ENCODE measurements around the gene CREB5. TPM values are rescaled to one million over a fixed set of nuclear protein-coding genes. Genes with fewer than 3 reads are reported as not detected.

The CREB5 gene
- total RNA-seq, 1 experiment from 2014 or later: 0.49 TPM

DNA sequence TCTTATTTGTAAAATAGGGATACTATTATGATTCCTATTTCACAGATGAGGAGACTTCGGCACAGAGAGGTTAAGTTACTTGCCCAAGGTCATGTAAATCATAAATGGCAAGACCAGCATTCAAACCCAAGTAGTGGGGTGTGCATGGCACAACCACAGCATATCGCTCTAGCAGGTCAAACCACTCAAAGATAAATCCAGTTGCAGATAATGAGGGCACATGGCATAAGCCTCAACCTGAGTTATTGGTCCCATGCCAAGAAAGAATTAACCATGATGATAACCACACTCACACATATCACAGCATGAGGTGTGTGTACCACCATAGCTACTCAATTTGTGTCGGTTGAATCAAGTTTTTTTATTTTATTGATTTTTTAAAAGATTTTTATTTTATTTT lies 180.5 kb downstream of the CREB5 start:
- H3K4me3 ChIP-seq (replicated peaks in 1 of 2; ENCODE audit: low read depth in 1 of 2, low read length in 2 of 2): no peak overlapping the region
- intact Hi-C loops (cut with micrococcal nuclease): no loop called here
- no TSS peak for BruUV-seq (replicated peaks)

DNA sequence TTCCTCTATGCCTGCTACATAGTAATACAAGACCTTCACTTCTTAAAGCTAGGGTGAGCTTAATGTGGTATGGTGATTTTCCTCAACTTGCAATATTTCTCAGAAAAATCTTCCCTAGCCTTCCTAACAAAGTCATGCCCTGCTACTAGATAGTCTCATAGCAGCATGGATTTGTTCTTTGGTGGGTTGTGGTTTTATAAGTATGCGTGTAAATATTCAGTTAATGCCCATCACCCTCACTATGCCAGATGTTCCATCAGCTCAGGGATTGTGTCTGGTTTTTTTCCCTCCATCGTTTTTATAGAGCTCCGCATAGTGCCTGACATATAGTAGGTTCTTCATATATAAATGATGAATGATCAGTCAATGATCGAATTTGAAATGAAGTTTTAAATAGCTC lies 182.8 kb downstream of the CREB5 start:
- Histone ChIP-seq H3K9ac (ENCODE audit: low read length) (no peak overlapping the region), H3K79me2 (ENCODE audit: insufficient read depth, low read length) (no peaks in the 10 kb centered on the region), H3K27ac (ENCODE audit: low read depth, low read length) (no peak overlapping the region), H3K27me3 (ENCODE audit: insufficient read depth, low read length) (peaks cover 8% of the 10 kb centered on the region), H3K9me2 (ENCODE audit: insufficient read depth) (no peaks in the 10 kb centered on the region), H4K20me1 (ENCODE audit: insufficient read depth) (no peaks in the 10 kb centered on the region), H3K4me1 (ENCODE audit: control insufficient read depth in 1 of 2, insufficient read depth in 2 of 2, low read length in 2 of 2) (no peaks in the 10 kb centered on the region), H3K4me2 (ENCODE audit: low read length) (no peak overlapping the region), H2AFZ (ENCODE audit: low read depth, low read length, poor library complexity, severe bottlenecking) (no peak overlapping the region), H3K9me3 (ENCODE audit: control insufficient read depth in 1 of 2, insufficient read depth in 1 of 2, low read depth in 1 of 2, low read length in 2 of 2) (no peaks in the 10 kb centered on the region), H3K4me3 (replicated peaks in 1 of 2; ENCODE audit: low read depth in 1 of 2, low read length in 2 of 2) (no peak overlapping the region), H3K36me3 (ENCODE audit: control insufficient read depth in 1 of 2, insufficient read depth in 2 of 2, low read length in 2 of 2) (no peaks in the 10 kb centered on the region)
- intact Hi-C loops (cut with micrococcal nuclease): no loop called here
- ChIA-PET POLR2A (no interaction called here), RAD21 (ENCODE audit: low non-redundant PET in 1 of 2, low total read pairs in 2 of 2, uncharacterized antibody in 2 of 2, unreplicated experiment in 2 of 2) (no interaction called here), CTCF (no interaction called here)
- ATAC-seq: no peak
- no TSS peak for BruUV-seq (replicated peaks)
- no peak for DNase-seq (ENCODE audit: low read depth, low spot score)
- no peak for TF ChIP-seq JUND (IDR thresholded peaks at IDR 0.05)
- TF ChIP-seq TCF7L2 (IDR thresholded peaks at IDR 0.05; ENCODE audit: borderline replicate concordance, extremely low read depth, insufficient read depth, insufficient read length): no peak
- TF ChIP-seq FOSL1 (IDR thresholded peaks at IDR 0.05; ENCODE audit: low read depth): no peak
- TF ChIP-seq ELF1 (IDR thresholded peaks at IDR 0.05; ENCODE audit: borderline replicate concordance, low read depth): no peak
- TF ChIP-seq, protein P1, sequence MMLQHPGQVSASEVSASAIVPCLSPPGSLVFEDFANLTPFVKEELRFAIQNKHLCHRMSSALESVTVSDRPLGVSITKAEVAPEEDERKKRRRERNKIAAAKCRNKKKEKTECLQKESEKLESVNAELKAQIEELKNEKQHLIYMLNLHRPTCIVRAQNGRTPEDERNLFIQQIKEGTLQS (IDR thresholded peaks at IDR 0.05): no peak
- TF ChIP-seq EZH2 (IDR thresholded peaks at IDR 0.05): no peak
- TF ChIP-seq RAD21 (IDR thresholded peaks at IDR 0.05; ENCODE audit: low read depth): no peak
- TF ChIP-seq, protein P2, sequence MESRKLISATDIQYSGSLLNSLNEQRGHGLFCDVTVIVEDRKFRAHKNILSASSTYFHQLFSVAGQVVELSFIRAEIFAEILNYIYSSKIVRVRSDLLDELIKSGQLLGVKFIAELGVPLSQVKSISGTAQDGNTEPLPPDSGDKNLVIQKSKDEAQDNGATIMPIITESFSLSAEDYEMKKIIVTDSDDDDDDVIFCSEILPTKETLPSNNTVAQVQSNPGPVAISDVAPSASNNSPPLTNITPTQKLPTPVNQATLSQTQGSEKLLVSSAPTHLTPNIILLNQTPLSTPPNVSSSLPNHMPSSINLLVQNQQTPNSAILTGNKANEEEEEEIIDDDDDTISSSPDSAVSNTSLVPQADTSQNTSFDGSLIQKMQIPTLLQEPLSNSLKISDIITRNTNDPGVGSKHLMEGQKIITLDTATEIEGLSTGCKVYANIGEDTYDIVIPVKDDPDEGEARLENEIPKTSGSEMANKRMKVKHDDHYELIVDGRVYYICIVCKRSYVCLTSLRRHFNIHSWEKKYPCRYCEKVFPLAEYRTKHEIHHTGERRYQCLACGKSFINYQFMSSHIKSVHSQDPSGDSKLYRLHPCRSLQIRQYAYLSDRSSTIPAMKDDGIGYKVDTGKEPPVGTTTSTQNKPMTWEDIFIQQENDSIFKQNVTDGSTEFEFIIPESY (IDR thresholded peaks at IDR 0.05; ENCODE audit: extremely low read depth, insufficient replicate concordance, low read length): no peak

More for the DNA sequence above, 180.5 kb downstream of the CREB5 start:
- no peaks in the 10 kb centered on the region for H3K9me2 ChIP-seq (ENCODE audit: insufficient read depth)
- H3K4me1 ChIP-seq (ENCODE audit: control insufficient read depth in 1 of 2, insufficient read depth in 2 of 2, low read length in 2 of 2): no peaks in the 10 kb centered on the region
- DNase-seq (ENCODE audit: low read depth, low spot score) (no peak), ATAC-seq (no peak)
- no peak overlapping the region for H3K9ac ChIP-seq (ENCODE audit: low read length)
- no peak overlapping the region for H3K27ac ChIP-seq (ENCODE audit: low read depth, low read length)
- no peak overlapping the region for H3K4me2 ChIP-seq (ENCODE audit: low read length)
- no peaks in the 10 kb centered on the region for H4K20me1 ChIP-seq (ENCODE audit: insufficient read depth)
- H3K27me3 ChIP-seq (ENCODE audit: insufficient read depth, low read length): peaks cover 4% of the 10 kb centered on the region; the same call in 1 of the 2 replicates
- CTCF ChIA-PET: no interaction called here
- no peaks in the 10 kb centered on the region for H3K9me3 ChIP-seq (ENCODE audit: control insufficient read depth in 1 of 2, insufficient read depth in 1 of 2, low read depth in 1 of 2, low read length in 2 of 2)
- RAD21 ChIA-PET (ENCODE audit: low non-redundant PET in 1 of 2, low total read pairs in 2 of 2, uncharacterized antibody in 2 of 2, unreplicated experiment in 2 of 2): no interaction called here
- H3K79me2 ChIP-seq (ENCODE audit: insufficient read depth, low read length): no peaks in the 10 kb centered on the region
- TF ChIP-seq JUND (IDR thresholded peaks at IDR 0.05) (no peak), EGR1 (IDR thresholded peaks at IDR 0.05; ENCODE audit: low read depth) (no peak), SRF (IDR thresholded peaks at IDR 0.05; ENCODE audit: low read depth) (no peak), EZH2phosphoT487 (IDR thresholded peaks at IDR 0.05; ENCODE audit: borderline replicate concordance) (no peak), TCF7L2 (IDR thresholded peaks at IDR 0.05; ENCODE audit: borderline replicate concordance, extremely low read depth, insufficient read depth, insufficient read length) (no peak), POLR2A (IDR thresholded peaks at IDR 0.05; ENCODE audit: borderline replicate concordance, extremely low read depth, insufficient read depth, insufficient read length) (no peak)
- TF ChIP-seq, protein P2 (IDR thresholded peaks at IDR 0.05; ENCODE audit: extremely low read depth, insufficient replicate concordance, low read length): no peak
- TF ChIP-seq, protein P1 (IDR thresholded peaks at IDR 0.05): no peak
- H2AFZ ChIP-seq (ENCODE audit: low read depth, low read length, poor library complexity, severe bottlenecking): no peak overlapping the region
- H3K36me3 ChIP-seq (ENCODE audit: control insufficient read depth in 1 of 2, insufficient read depth in 2 of 2, low read length in 2 of 2): no peaks in the 10 kb centered on the region
- POLR2A ChIA-PET: no interaction called here
